H1 (cell line): ENCODE data around the gene KCNQ1. TPM values are rescaled to one million over a fixed set of nuclear protein-coding genes. Genes with fewer than 3 reads are reported as not detected.

ENCODE experiments used
- CTCF ChIA-PET: fragments of 300-600 bp; sonication (Branson Sonifier 250); formaldehyde crosslinking; loops from one replicate; lab custom pipeline; 2021; ENCODE audit not compliant: partially characterized antibody; lab: Charles Lee
- POLR2A ChIA-PET: fragments of 300-600 bp; sonication (Branson Sonifier 250); formaldehyde crosslinking; loops from one replicate; lab custom pipeline; 2021; ENCODE audit warnings: inconsistent platforms; ENCODE audit not compliant: partially characterized antibody; lab: Charles Lee
- DNase-seq, 2 experiments: peaks; one replicate each; pipeline versions ENCODE4 v3.0.0 to v3.0.0-alpha.2; 2010 to 2022; ENCODE audit warnings: low spot score in 2 of 2, low read depth in 1 of 2, mixed read lengths in 1 of 2
- FAIRE-seq: peaks from 2 replicates; lab custom pipeline; 2011; peaks lifted over from hg19 to GRCh38; lab: Jason Lieb, UNC
- H2AFZ ChIP-seq: 2 replicates; pipeline ENCODE4 v1.8.1; 2012; ENCODE audit warnings: low read length, inconsistent platforms
- H2AK5ac ChIP-seq: 2 replicates; pipeline ENCODE4 v1.6.1; 2013; ENCODE audit warnings: low read depth, low read length
- H2BK120ac ChIP-seq: replicated peaks from 2 replicates; pipeline ENCODE3; 2013; ENCODE audit warnings: low read depth, low read length, inconsistent platforms
- H2BK12ac ChIP-seq: 2 replicates; pipeline ENCODE4 v1.6.1; 2013; ENCODE audit warnings: low read depth, low read length
- H2BK15ac ChIP-seq: 2 replicates; pipeline ENCODE4 v1.6.1; 2013; ENCODE audit warnings: low read length
- H2BK20ac ChIP-seq: 2 replicates; pipeline ENCODE4 v1.6.1; 2013; ENCODE audit warnings: low read length
- H2BK5ac ChIP-seq: 2 replicates; pipeline ENCODE4 v1.6.1; 2013; ENCODE audit warnings: low read depth, low read length
- H3K14ac ChIP-seq: 2 replicates; pipeline ENCODE4 v1.6.1; 2013; ENCODE audit warnings: inconsistent platforms; ENCODE audit not compliant: insufficient read length
- H3K18ac ChIP-seq: 2 replicates; pipeline ENCODE4 v1.6.1; 2013; ENCODE audit warnings: low read length; ENCODE audit errors: extremely low read depth
- H3K23ac ChIP-seq: 2 replicates; pipeline ENCODE4 v1.6.1; 2013; ENCODE audit warnings: inconsistent platforms; ENCODE audit not compliant: insufficient read length
- H3K23me2 ChIP-seq: 2 replicates; pipeline ENCODE4 v1.6.1; 2013; ENCODE audit warnings: low read depth, low read length
- H3K27ac ChIP-seq: 2 replicates; pipeline ENCODE4 v1.6.1; 2011; ENCODE audit warnings: low read depth, low read length, inconsistent platforms
- H3K27me3 ChIP-seq, 4 experiments: replicated peaks in 1 of 4; 1 replicate in 1 of 4; 2 replicates in 3 of 4; pipeline versions ENCODE4 v1.6.1 to v1.8.1; 2011 to 2013; ENCODE audit warnings: low read length in 3 of 4, mild to moderate bottlenecking in 3 of 4, inconsistent platforms in 2 of 4, mixed read lengths in 2 of 4, moderate library complexity in 1 of 4; ENCODE audit not compliant: control insufficient read depth in 3 of 4, insufficient read depth in 3 of 4; ENCODE audit errors: extremely low read depth in 1 of 4
- H3K36me3 ChIP-seq, 4 experiments: 2 replicates each; pipeline versions ENCODE4 v1.6.1 to v1.8.1; 2011 to 2013; ENCODE audit warnings: mild to moderate bottlenecking in 4 of 4, low read length in 3 of 4, moderate library complexity in 2 of 4, control low read depth in 1 of 4, inconsistent platforms in 1 of 4; ENCODE audit not compliant: insufficient read depth in 4 of 4, control insufficient read depth in 2 of 4
- H3K4ac ChIP-seq: replicated peaks from 2 replicates; pipeline ENCODE3; 2013; ENCODE audit warnings: low read length, low read depth, mixed read lengths, inconsistent platforms; ENCODE audit not compliant: insufficient read length
- H3K4me1 ChIP-seq, 4 experiments: replicated peaks in 1 of 4; 1 replicate in 1 of 4; 2 replicates in 3 of 4; pipeline versions ENCODE4 v1.6.1 to v1.8.1; 2011 to 2013; ENCODE audit warnings: low read length in 3 of 4, inconsistent platforms in 2 of 4, mixed read lengths in 1 of 4; ENCODE audit not compliant: insufficient read depth in 4 of 4, control insufficient read depth in 3 of 4
- H3K4me2 ChIP-seq, 2 experiments: 2 replicates each; pipeline versions ENCODE4 v1.6.1 to v1.8.1; 2011 to 2013; ENCODE audit warnings: low read depth in 2 of 2, low read length in 2 of 2, control low read depth in 1 of 2, inconsistent platforms in 1 of 2, mild to moderate bottlenecking in 1 of 2; ENCODE audit not compliant: insufficient read depth in 1 of 2
- H3K4me3 ChIP-seq, 4 experiments: fragments of 200-600, 300-600 bp in 1 of 4; sonication (generic), shearing (Covaris generic), sonication (Bioruptor Twin) in 1 of 4; 2 replicates each; pipeline versions ENCODE4 v1.5.1 to v1.8.1; 2011 to 2016; ENCODE audit warnings: low read length in 4 of 4, low read depth in 3 of 4, control low read depth in 2 of 4, inconsistent platforms in 2 of 4, mild to moderate bottlenecking in 2 of 4, mixed read lengths in 1 of 4, moderate library complexity in 1 of 4; ENCODE audit not compliant: insufficient read depth in 2 of 4; ENCODE audit errors: extremely low read depth in 1 of 4
- H3K56ac ChIP-seq: replicated peaks from 2 replicates; pipeline ENCODE3; 2013; ENCODE audit warnings: low read depth, mild to moderate bottlenecking, mixed read lengths, low read length, inconsistent platforms; ENCODE audit not compliant: insufficient read length
- H3K79me1 ChIP-seq: 2 replicates; pipeline ENCODE4 v1.6.1; 2013; ENCODE audit warnings: low read depth, low read length, control low read depth
- H3K79me2 ChIP-seq, 2 experiments: 2 replicates each; pipeline versions ENCODE4 v1.6.1 to v1.8.1; 2012 to 2013; ENCODE audit warnings: low read length in 2 of 2, mild to moderate bottlenecking in 2 of 2, inconsistent platforms in 1 of 2; ENCODE audit not compliant: insufficient read depth in 2 of 2, control insufficient read depth in 1 of 2
- H3K9ac ChIP-seq, 4 experiments: replicated peaks in 1 of 4; 1 replicate in 1 of 4; 2 replicates in 3 of 4; pipeline versions ENCODE4 v1.6.1 to v1.8.1; 2011 to 2013; ENCODE audit warnings: low read depth in 3 of 4, low read length in 3 of 4, control low read depth in 2 of 4, mild to moderate bottlenecking in 2 of 4, moderate library complexity in 2 of 4, inconsistent platforms in 1 of 4; ENCODE audit errors: extremely low read depth in 1 of 4
- H3K9me3 ChIP-seq, 2 experiments: 2 replicates each; pipeline versions ENCODE4 v1.6.1 to v1.8.1; 2012 to 2013; ENCODE audit warnings: mild to moderate bottlenecking in 2 of 2, moderate library complexity in 2 of 2, control low read depth in 1 of 2, inconsistent platforms in 1 of 2, low read depth in 1 of 2, low read length in 1 of 2, mixed read lengths in 1 of 2; ENCODE audit not compliant: insufficient read depth in 2 of 2
- H4K20me1 ChIP-seq, 2 experiments: replicated peaks in 1 of 2; 2 replicates each; pipeline versions ENCODE3 to v1.8.1; 2011 to 2013; ENCODE audit warnings: inconsistent platforms in 2 of 2, low read length in 2 of 2, mild to moderate bottlenecking in 1 of 2; ENCODE audit not compliant: insufficient read depth in 2 of 2, control insufficient read depth in 1 of 2
- H4K5ac ChIP-seq: 2 replicates; pipeline ENCODE4 v1.6.1; 2013; ENCODE audit warnings: low read length, low read depth, mixed read lengths, inconsistent platforms; ENCODE audit not compliant: insufficient read length
- H4K8ac ChIP-seq: 2 replicates; pipeline ENCODE4 v1.8.0; 2013; ENCODE audit warnings: mild to moderate bottlenecking, moderate library complexity, low read length, inconsistent platforms; ENCODE audit not compliant: insufficient read depth; ENCODE audit errors: extremely low read depth
- H4K91ac ChIP-seq: replicated peaks from 2 replicates; pipeline ENCODE3; 2013; ENCODE audit warnings: low read length, mixed read lengths, inconsistent platforms; ENCODE audit not compliant: insufficient read length
- SP2 ChIP-seq: IDR thresholded peaks from 2 replicates; pipeline ENCODE4 v1.6.1; 2012; ENCODE audit warnings: mild to moderate bottlenecking, low read length, inconsistent platforms
- USF2 ChIP-seq: IDR thresholded peaks from 2 replicates; pipeline ENCODE4 v1.6.1; 2011; ENCODE audit warnings: low read length, improper control_type of control experiment
- WGBS, 2 experiments: shearing (Covaris generic) in 1 of 2; methylation state at CpG; one replicate each; pipeline versions ENCODE4 v1.1.6 to v1.1.7; 2013 to 2015; ENCODE audit warnings: low lambda C conversion rate in 2 of 2, mixed read lengths in 2 of 2, inconsistent platforms in 1 of 2, low coverage in 1 of 2, missing lambda C conversion rate in 1 of 2; ENCODE audit not compliant: insufficient replicate concordance in 2 of 2, insufficient coverage in 1 of 2, insufficient read length in 1 of 2; ENCODE audit errors: extremely low coverage in 1 of 2, missing lambda C conversion rate in 1 of 2; 5-methylcytosine and 5-hydroxymethylcytosine counted together
- polyA plus RNA-seq, 7 experiments: library from polyadenylated mRNA; depleted of rRNA in 3 of 7; stranded (reverse) in 5 of 7; unstranded in 2 of 7; fragments of >200 nt in 5 of 7; fragments of 200-250 nt in 2 of 7; gene quantifications; 1 replicate in 5 of 7; 2 replicates in 1 of 7; 4 replicates in 1 of 7; pipeline versions ENCODE4 v1.2.1 to v1.2.3, GENCODE V29; 2011 to 2013; ENCODE audit warnings: missing spikeins in 2 of 7, mixed read lengths in 2 of 7
- total RNA-seq: library from RNA; stranded (reverse); fragmentation: NEBNext Ultra II Directional; extraction: Animal tissue kit (Norgen Biotek cat#: 25700); gene quantifications from 2 replicates; pipeline ENCODE4 v1.2.1, GENCODE V29; 2021

Gene KCNQ1
- total and polyA plus RNA-seq, 2 of the 8 experiments (the other 6 are each of a cell fraction or from before 2014, with no cell fraction given): 1.9 to 2.0 TPM

- Histone ChIP-seq H3K23ac (no peak overlapping the region), H3K36me3 (no peaks in the 10 kb centered on the region), H3K4ac (no peak overlapping the region), H2BK5ac (no peak overlapping the region), H3K4me1 (no peaks in the 10 kb centered on the region), H2AK5ac (no peak overlapping the region), H3K9ac (no peak overlapping the region), H4K20me1 (no peaks in the 10 kb centered on the region), H3K79me2 (no peaks in the 10 kb centered on the region), H4K8ac (no peak overlapping the region), H2BK20ac (no peak overlapping the region), H4K5ac (no peak overlapping the region), H2BK12ac (no peak overlapping the region), H2AFZ (no peak overlapping the region), H3K4me3 (no peak overlapping the region), H2BK15ac (no peak overlapping the region), H3K18ac (no peak overlapping the region; the same call in 1 of the 2 replicates), H3K4me2 (no peak overlapping the region), H3K23me2 (no peaks in the 10 kb centered on the region; the same call in 1 of the 2 replicates), H3K27me3 (peaks cover 0 to 35% (median 22%) of the 10 kb centered on the region in 4 experiments; a peak in 6 of 7 replicates), H3K9me3 (no peaks in the 10 kb centered on the region; a peak in 1 of 4 replicates), H3K79me1 (no peaks in the 10 kb centered on the region), H4K91ac (no peak overlapping the region), H3K27ac (no peak overlapping the region), H3K14ac (no peak overlapping the region), H3K56ac (no peak overlapping the region), H2BK120ac (no peak overlapping the region)
- WGBS, 2 experiments: 89% methylated on average over 12 of the region's 16 CpGs; no CpG with 5 or more reads in 1 of the 2 experiments
- ChIA-PET POLR2A (interaction anchor here (0.9 to 1.3 kb wide), 2 partner anchors 12 to 214 kb away, joined by 3 read pairs; no protein-coding TSS in a partner anchor), CTCF (no interaction called here)
- DNase-seq (no peak), FAIRE-seq (no peak)
- TF ChIP-seq USF2: no peak
- no peak for TF ChIP-seq SP2
These were observed 302.6 kb downstream of the KCNQ1 start for GRCh38 chr11:2747248-2748027.
